Measurements from ENCODE around the gene ZNF397.

- TF ChIP-seq CTCF (IDR thresholded peaks at IDR 0.05; ENCODE audit: insufficient read depth, low read length, poor library complexity, severe bottlenecking) (no peak), EZH2phosphoT487 (conservative IDR thresholded peaks at IDR 0.05; ENCODE audit: low read length) (no peak)
Observed at GRCh38 chr18:35284841-35285240, 44.0 kb downstream of the ZNF397 start.
